Suprapubic skin (tissue), 4 donors: ENCODE measurements around the gene SOX13. TPM values are rescaled to one million over a fixed set of nuclear protein-coding genes. Genes with fewer than 3 reads are reported as not detected.
A peak's percentile ranks its signal among the peaks of the same experiment; 100 is the strongest.

Experiments used
- DNase-seq, 2 donors: peaks; one replicate each; pipeline ENCODE4 v3.0.0-alpha.2; 2019; ENCODE audit warnings: low spot score in 2 of 2
- H3K27ac ChIP-seq: fragments of 200-600 bp; sonication (generic); one replicate; pipeline ENCODE4 v1.5.1; 2019
- H3K27me3 ChIP-seq: fragments of 200-600 bp; sonication (generic); one replicate; pipeline ENCODE4 v1.5.1; 2019
- H3K36me3 ChIP-seq: fragments of 200-600 bp; sonication (generic); one replicate; pipeline ENCODE4 v1.5.1; 2019
- H3K4me1 ChIP-seq: fragments of 200-600 bp; sonication (generic); one replicate; pipeline ENCODE4 v1.5.1; 2019
- H3K4me3 ChIP-seq: fragments of 200-600 bp; sonication (generic); one replicate; pipeline ENCODE4 v1.5.1; 2019; ENCODE audit warnings: mild to moderate bottlenecking
- H3K9me3 ChIP-seq: fragments of 200-600 bp; sonication (generic); one replicate; pipeline ENCODE4 v1.5.1; 2019
- CTCF ChIP-seq, 2 donors: fragments of 200-600 bp in 1 of 2; fragments of 450-650 bp in 1 of 2; sonication (generic) in 1 of 2; IDR thresholded peaks; one replicate each; pipeline ENCODE4 v1.5.1; 2016 to 2019; ENCODE audit warnings: antibody characterized with exemption in 2 of 2, mild to moderate bottlenecking in 1 of 2, moderate library complexity in 1 of 2
- EP300 ChIP-seq: sonication (generic); formaldehyde crosslinking; IDR thresholded peaks from one replicate; pipeline ENCODE4 v1.6.1; 2017; ENCODE audit warnings: antibody characterized with exemption
- POLR2A ChIP-seq, 2 donors: fragments of 450-650 bp; IDR thresholded peaks; one replicate each; pipeline ENCODE4 v1.6.1; 2017; ENCODE audit warnings: antibody characterized with exemption in 2 of 2, mild to moderate bottlenecking in 2 of 2, moderate library complexity in 2 of 2
- POLR2AphosphoS5 ChIP-seq, 3 donors: sonication (generic); formaldehyde crosslinking; IDR thresholded peaks; one replicate each; pipeline ENCODE4 v1.6.1; 2017; ENCODE audit warnings: antibody characterized with exemption in 3 of 3
- WGBS: methylation state at CpG from one replicate; pipeline ENCODE4 v1.1.5; 2018; 5-methylcytosine and 5-hydroxymethylcytosine counted together
- total RNA-seq, 4 donors: library from RNA; depleted of rRNA; stranded (reverse); fragments of >200 nt; gene quantifications; one replicate each; pipeline ENCODE4 v1.1.0, GENCODE V29; 2016

Gene SOX13
- total RNA-seq, 4 donors from 2014 or later = 10.1 to 20.6 (median 15.6) TPM

- 66% methylated on average over 12 of the region's 16 CpGs for WGBS
- H3K27ac ChIP-seq = peak overlapping the region; percentile 91
- TF ChIP-seq POLR2AphosphoS5 (IDR thresholded peaks at IDR 0.05) = peak in 1 of 3 donors; percentile 71
- TF ChIP-seq CTCF (IDR thresholded peaks at IDR 0.05) = no peak
- TF ChIP-seq POLR2A (IDR thresholded peaks at IDR 0.05) = no peak
Observed at GRCh38 chr1:204149635-204150565, 77.0 kb downstream of the SOX13 start.

GRCh38 chr1:204150702-204151551, 78.0 kb downstream of the SOX13 start:
- no peak for DNase-seq
- no peak for TF ChIP-seq EP300
- TF ChIP-seq CTCF (IDR thresholded peaks at IDR 0.05) = no peak
- TF ChIP-seq POLR2AphosphoS5 (IDR thresholded peaks at IDR 0.05) = peak in 1 of 3 donors; percentile 7
- TF ChIP-seq POLR2A (IDR thresholded peaks at IDR 0.05) = no peak
- H3K36me3 ChIP-seq = peaks cover 4% of the 10 kb centered on the region
- no peaks in the 10 kb centered on the region for H3K27me3 ChIP-seq
- peaks cover 62% of the 10 kb centered on the region for H3K4me1 ChIP-seq
- H3K4me3 ChIP-seq = peak overlapping the region; percentile 77
- WGBS = 10% methylated on average over 20 of the region's 33 CpGs
- H3K9me3 ChIP-seq = no peaks in the 10 kb centered on the region
- peak overlapping the region; percentile 91 for H3K27ac ChIP-seq

More at GRCh38 chr1:204149635-204150565, 77.0 kb downstream of the SOX13 start:
- DNase-seq = no peak
- Histone ChIP-seq H3K4me3 (peak overlapping the region; percentile 77), H3K36me3 (peaks cover 9% of the 10 kb centered on the region), H3K9me3 (no peaks in the 10 kb centered on the region), H3K27me3 (no peaks in the 10 kb centered on the region), H3K4me1 (peaks cover 57% of the 10 kb centered on the region)

- DNase-seq = peak in 1 of 2 donors; percentile 88
- no peaks in the 10 kb centered on the region for H3K36me3 ChIP-seq
- TF ChIP-seq EP300 = no peak
- peak in 1 of 3 donors; percentile 22 for TF ChIP-seq POLR2AphosphoS5 (IDR thresholded peaks at IDR 0.05)
- no peak for TF ChIP-seq CTCF (IDR thresholded peaks at IDR 0.05)
- WGBS = 2% methylated on average over 26 of the region's 94 CpGs
- no peaks in the 10 kb centered on the region for H3K27me3 ChIP-seq
- H3K9me3 ChIP-seq = no peaks in the 10 kb centered on the region
- H3K27ac ChIP-seq = peak within 1 kb of the TSS; percentile 91
- H3K4me3 ChIP-seq = peak within 1 kb of the TSS; percentile 77
- H3K4me1 ChIP-seq = peaks cover 62% of the 10 kb centered on the region
Observed at GRCh38 chr1:204151552-204152309, 78.8 kb downstream of the SOX13 start, which contains the start of gene ETNK2. Gene ETNK2, minus strand, starts transcription at chr1:204152044. Its CDS starts 192 bp downstream, at chr1:204151852.

GRCh38 chr1:204152310-204153044, 79.6 kb downstream of the SOX13 start:
- DNase-seq = no peak
- Histone ChIP-seq H3K4me3 (peak overlapping the region; percentile 77), H3K9me3 (no peaks in the 10 kb centered on the region), H3K4me1 (peaks cover 62% of the 10 kb centered on the region), H3K36me3 (no peaks in the 10 kb centered on the region), H3K27ac (peak overlapping the region; percentile 91), H3K27me3 (no peaks in the 10 kb centered on the region)
- TF ChIP-seq POLR2A (IDR thresholded peaks at IDR 0.05) = no peak
- WGBS = 52% methylated on average over 13 of the region's 25 CpGs

- Histone ChIP-seq H3K27ac (no peak overlapping the region), H3K27me3 (no peaks in the 10 kb centered on the region), H3K36me3 (no peaks in the 10 kb centered on the region), H3K4me3 (no peak overlapping the region), H3K9me3 (no peaks in the 10 kb centered on the region), H3K4me1 (peaks cover 54% of the 10 kb centered on the region)
- DNase-seq = no peak
- TF ChIP-seq CTCF (IDR thresholded peaks at IDR 0.05) = no peak
- no peak for TF ChIP-seq EP300
- no peak for TF ChIP-seq POLR2AphosphoS5 (IDR thresholded peaks at IDR 0.05)
- WGBS = 82% methylated on average over 5 of the region's 5 CpGs
Observed at GRCh38 chr1:204153667-204154066, 80.8 kb downstream of the SOX13 start.
